Spleen (tissue), 7 donors: ENCODE results near the gene RAB43.

Experiments used
- POLR2A ChIP-seq, 3 donors: fragments of 450-650 bp; IDR thresholded peaks; one replicate each; pipeline ENCODE4 v1.5.1; 2017; ENCODE audit warnings: antibody characterized with exemption in 3 of 3, mild to moderate bottlenecking in 1 of 3
- POLR2AphosphoS5 ChIP-seq, 3 donors: sonication (generic); formaldehyde crosslinking; IDR thresholded peaks; one replicate each; pipeline ENCODE4 v1.5.1; 2017; ENCODE audit warnings: antibody characterized with exemption in 3 of 3
- TF ChIP-seq, protein P1 (sequence below), 11 experiments: fragments of 200-600 bp in 7 of 11; fragments of 450-650 bp in 4 of 11; sonication (generic) in 4 of 11; IDR thresholded peaks in 8 of 11; conservative IDR thresholded peaks in 3 of 11; 1 replicate in 7 of 11; 2 replicates in 4 of 11; pipeline versions ENCODE4 v1.4.0 to v1.8.0; 2016 to 2021; ENCODE audit warnings: antibody characterized with exemption in 11 of 11, inconsistent platforms in 4 of 11, mild to moderate bottlenecking in 1 of 11
- donor health status: DM: no; HTN: no; CAD: no; lungs with moderate emphysema.
- donor health status: DM: no; HTN: no; CAD: no.
- donor health status: DM: no; HTN: no; CAD: no.

DNA sequence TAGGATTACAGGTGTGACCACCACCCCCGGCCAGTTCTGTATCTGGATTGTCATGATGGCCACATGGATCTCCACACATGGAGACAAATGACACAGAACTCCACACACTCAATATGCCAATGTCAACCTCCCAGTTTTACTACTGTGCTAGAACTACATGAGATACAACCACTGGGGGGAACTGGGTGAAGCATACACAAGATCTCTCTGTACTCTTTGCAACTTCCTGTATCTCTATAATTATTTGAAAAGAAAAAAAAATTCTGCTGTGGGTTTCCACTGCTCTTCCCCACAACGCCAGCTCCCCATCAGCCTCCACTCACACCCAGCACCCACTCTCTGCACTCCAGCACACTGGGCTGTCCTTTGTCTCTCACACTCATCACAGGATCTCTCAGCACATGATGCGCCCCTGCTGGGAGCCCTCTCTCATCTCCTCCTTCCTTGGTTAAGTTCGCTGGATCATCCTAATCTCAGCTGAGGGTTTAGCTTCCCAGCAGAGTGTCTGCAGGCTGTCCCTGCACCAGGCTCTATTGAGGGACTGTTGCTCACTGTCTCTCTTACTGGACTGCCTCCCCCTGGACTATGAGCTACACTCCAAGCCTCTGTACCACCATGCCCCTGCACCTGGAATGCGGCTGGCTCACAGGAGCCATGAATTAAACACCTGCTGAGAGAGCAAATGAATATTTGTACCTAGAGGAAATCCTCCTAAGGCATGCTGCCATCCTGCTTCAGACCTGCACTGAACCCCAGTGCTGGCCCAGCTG is 10.7 kb upstream of the RAB43 start:
- TF ChIP-seq, protein P1, sequence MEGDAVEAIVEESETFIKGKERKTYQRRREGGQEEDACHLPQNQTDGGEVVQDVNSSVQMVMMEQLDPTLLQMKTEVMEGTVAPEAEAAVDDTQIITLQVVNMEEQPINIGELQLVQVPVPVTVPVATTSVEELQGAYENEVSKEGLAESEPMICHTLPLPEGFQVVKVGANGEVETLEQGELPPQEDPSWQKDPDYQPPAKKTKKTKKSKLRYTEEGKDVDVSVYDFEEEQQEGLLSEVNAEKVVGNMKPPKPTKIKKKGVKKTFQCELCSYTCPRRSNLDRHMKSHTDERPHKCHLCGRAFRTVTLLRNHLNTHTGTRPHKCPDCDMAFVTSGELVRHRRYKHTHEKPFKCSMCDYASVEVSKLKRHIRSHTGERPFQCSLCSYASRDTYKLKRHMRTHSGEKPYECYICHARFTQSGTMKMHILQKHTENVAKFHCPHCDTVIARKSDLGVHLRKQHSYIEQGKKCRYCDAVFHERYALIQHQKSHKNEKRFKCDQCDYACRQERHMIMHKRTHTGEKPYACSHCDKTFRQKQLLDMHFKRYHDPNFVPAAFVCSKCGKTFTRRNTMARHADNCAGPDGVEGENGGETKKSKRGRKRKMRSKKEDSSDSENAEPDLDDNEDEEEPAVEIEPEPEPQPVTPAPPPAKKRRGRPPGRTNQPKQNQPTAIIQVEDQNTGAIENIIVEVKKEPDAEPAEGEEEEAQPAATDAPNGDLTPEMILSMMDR (IDR thresholded peaks at IDR 0.05 in 8 of 11, conservative IDR thresholded peaks at IDR 0.05 in 3 of 11) = no peak
- TF ChIP-seq POLR2AphosphoS5 (IDR thresholded peaks at IDR 0.05) (no peak), POLR2A (IDR thresholded peaks at IDR 0.05) (no peak)
